GDM1 (cell line): Measurements from ENCODE around the gene PPP2R2D.

Source experiments
- DNase-seq: peaks from one replicate; lab custom pipeline; 2025; lab: John Stamatoyannopoulos, UW

The PPP2R2D gene

GRCh38 chr10:131889755-131890154, 11.1 kb upstream of the PPP2R2D start:
- DNase-seq, result no peak

GRCh38 chr10:131890276-131891195, 10.3 kb upstream of the PPP2R2D start:
- DNase-seq, result no peak

GRCh38 chr10:131891196-131891928, 9.4 kb upstream of the PPP2R2D start:
- DNase-seq, result no peak

GRCh38 chr10:131891929-131892805, 8.6 kb upstream of the PPP2R2D start:
- no peak for DNase-seq

- no peak for DNase-seq
Observed at GRCh38 chr10:131892806-131893675, 7.8 kb upstream of the PPP2R2D start.

- no peak for DNase-seq
Observed at GRCh38 chr10:131895116-131895515, 5.7 kb upstream of the PPP2R2D start.

GRCh38 chr10:131896403-131896802, 4.4 kb upstream of the PPP2R2D start:
- DNase-seq, result no peak

GRCh38 chr10:131897297-131897899, 3.4 kb upstream of the PPP2R2D start:
- DNase-seq, result peak; percentile 53

GRCh38 chr10:131898061-131898460, 2.7 kb upstream of the PPP2R2D start:
- no peak for DNase-seq

GRCh38 chr10:131898713-131899112, 2.1 kb upstream of the PPP2R2D start:
- DNase-seq, result no peak

- DNase-seq, result no peak
Observed at GRCh38 chr10:131899116-131899690, 1.6 kb upstream of the PPP2R2D start.

GRCh38 chr10:131899695-131900349, 986 bp upstream of the PPP2R2D start:
- no peak for DNase-seq

GRCh38 chr10:131901181-131901829, 497 bp downstream of the PPP2R2D start:
- peak; percentile 19 for DNase-seq

- no peak for DNase-seq
Observed at GRCh38 chr10:131902211-131902610, 1.4 kb downstream of the PPP2R2D start.

GRCh38 chr10:131902691-131903090, 1.9 kb downstream of the PPP2R2D start:
- DNase-seq, result no peak

GRCh38 chr10:131905267-131905571, 4.4 kb downstream of the PPP2R2D start:
- DNase-seq, result no peak

GRCh38 chr10:131905603-131906268, 4.9 kb downstream of the PPP2R2D start:
- no peak for DNase-seq

GRCh38 chr10:131906269-131906639, 5.4 kb downstream of the PPP2R2D start:
- no peak for DNase-seq

- DNase-seq, result no peak
Observed at GRCh38 chr10:131907679-131908078, 6.9 kb downstream of the PPP2R2D start.
